NCI-H774 (cell line): ENCODE data around the gene OR2AJ1.
"Not testable (repeated sequence)": the region's sequence is repeated elsewhere in the genome, so short reads cannot be mapped to it uniquely, and the experiment has no call there.

ENCODE experiments used
- DNase-seq: peaks from one replicate; lab custom pipeline; 2025; lab: John Stamatoyannopoulos, UW

The OR2AJ1 gene, protein sequence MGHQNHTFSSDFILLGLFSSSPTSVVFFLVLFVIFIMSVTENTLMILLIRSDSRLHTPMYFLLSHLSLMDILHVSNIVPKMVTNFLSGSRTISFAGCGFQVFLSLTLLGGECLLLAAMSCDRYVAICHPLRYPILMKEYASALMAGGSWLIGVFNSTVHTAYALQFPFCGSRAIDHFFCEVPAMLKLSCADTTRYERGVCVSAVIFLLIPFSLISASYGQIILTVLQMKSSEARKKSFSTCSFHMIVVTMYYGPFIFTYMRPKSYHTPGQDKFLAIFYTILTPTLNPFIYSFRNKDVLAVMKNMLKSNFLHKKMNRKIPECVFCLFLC

DNA sequence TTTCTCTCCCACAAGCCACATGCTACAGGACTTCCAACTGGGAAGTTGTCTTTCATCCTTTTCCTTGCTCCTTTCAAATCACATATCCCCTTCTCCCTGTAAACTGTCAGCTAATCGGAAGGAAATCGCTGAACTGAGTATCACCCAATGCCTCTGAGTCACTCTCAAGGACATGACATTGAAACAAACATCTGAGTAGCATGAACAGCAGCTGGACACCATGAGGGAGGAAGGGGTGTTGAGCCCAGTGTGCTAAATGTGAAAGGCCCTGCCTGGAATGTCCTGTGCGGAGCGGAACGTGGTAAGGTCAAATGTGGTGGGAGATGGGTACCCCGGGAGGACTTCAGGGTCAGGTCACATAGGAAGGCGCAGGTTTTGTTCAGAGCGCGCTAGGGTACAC is at the start of gene OR2AJ1:
OR2AJ1 (plus strand) TSS at position 22 of the 400 bp plus-strand sequence. CDS start 8,880 bp downstream, outside the sequence.
- no peak for DNase-seq

DNA sequence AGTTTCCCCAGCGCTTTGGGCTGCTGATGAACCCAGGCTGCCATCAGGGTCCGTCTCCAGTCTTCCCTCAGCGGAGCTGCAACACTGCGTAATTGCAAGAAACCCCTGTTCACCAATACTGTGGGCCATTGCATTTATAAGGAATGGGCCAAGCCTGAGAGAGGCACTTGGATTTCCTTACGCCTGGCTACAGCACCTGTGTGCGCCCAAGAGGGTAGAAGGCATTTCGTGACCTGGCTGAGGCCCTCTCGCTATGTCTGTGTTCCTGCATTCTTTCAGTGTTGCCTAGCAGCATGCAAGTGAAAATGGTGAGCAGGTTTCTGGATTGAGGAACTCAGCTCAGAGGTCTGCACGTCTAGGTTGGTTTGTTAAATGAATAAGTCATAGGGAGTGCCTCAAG is 41.3 kb upstream of the OR2AJ1 start:
- no peak for DNase-seq

DNA sequence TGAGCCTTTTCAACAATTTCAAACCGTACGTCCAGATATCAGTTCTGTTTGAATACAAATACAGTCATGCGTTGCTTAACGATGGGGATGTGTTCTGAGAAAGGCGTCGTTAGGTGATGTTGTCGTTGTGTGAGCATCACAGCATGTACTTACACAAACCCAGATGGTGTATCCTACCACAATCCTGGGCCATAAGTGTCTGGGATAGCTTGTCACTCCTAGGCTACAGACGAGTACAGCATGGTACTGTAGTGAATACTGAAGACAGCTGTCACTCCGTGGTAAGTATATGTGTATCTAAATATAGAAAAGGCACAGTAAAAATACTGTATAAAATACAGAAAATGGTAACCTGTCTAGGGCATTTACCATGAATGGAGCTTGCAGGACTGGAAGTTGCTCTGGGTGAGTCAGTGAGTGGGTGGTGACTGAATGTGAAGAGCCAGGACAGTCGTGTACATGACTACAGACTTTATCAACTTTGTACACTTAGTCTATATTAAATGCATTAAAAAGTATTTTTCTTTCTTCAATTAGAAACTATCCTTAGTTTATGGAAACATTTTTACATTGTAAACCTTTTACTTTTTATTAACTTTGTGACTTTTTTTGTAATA is 39.8 kb upstream of the OR2AJ1 start:
- DNase-seq, result no peak

DNA sequence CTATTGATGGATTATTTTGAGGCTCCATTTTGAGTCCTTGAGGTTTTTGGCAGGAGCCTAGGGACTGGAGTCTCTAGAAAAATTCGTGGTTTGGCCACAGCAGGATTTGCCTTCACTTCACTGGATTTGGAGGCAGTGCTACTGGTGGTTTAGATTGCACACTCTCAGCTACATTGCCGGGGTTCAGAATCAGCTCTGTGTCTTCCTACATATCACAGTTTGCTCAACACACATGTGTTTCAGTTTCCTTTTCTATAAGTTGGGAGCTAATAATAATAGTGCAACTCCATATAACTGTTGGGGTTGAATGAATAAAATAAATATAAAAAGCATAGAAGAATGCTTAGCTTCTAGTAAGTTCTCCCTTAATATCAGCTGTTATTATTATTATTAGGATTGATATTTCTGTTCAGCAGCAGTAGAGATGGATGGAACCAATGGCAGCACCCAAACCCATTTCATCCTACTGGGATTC is 29.5 kb upstream of the OR2AJ1 start, which contains the start of gene OR2W3:
OR2W3 (plus strand) TSS at position 425 of the 475 bp plus-strand sequence; CDS start at position 425, 0 bp downstream.
- no peak for DNase-seq

DNA sequence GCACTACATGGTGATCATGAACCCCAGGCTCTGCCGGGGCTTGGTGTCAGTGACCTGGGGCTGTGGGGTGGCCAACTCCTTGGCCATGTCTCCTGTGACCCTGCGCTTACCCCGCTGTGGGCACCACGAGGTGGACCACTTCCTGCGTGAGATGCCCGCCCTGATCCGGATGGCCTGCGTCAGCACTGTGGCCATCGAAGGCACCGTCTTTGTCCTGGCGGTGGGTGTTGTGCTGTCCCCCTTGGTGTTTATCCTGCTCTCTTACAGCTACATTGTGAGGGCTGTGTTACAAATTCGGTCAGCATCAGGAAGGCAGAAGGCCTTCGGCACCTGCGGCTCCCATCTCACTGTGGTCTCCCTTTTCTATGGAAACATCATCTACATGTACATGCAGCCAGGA is 28.7 kb upstream of the OR2AJ1 start:
- DNase-seq, result no peak

DNA sequence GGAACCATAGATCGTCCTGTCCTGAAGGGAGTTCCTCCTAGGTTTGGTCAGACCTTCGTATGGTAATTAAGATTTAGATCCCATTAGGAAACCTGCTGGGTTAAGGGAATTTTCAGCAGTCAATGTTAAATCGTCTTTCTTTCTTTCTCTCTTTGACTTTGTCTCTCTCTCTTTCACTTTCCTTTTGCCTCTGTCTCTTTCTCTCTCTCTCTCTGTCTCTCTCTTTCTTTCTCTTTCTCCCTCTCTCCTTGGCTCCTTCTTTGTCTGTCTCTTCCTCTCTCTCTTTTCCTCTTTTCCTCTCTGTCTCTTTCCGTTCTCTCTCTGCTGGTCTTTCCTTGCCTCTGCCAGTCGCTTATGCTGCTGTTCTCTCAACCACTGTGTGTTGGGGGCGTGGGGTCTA is 20.6 kb upstream of the OR2AJ1 start:
- no peak for DNase-seq

DNA sequence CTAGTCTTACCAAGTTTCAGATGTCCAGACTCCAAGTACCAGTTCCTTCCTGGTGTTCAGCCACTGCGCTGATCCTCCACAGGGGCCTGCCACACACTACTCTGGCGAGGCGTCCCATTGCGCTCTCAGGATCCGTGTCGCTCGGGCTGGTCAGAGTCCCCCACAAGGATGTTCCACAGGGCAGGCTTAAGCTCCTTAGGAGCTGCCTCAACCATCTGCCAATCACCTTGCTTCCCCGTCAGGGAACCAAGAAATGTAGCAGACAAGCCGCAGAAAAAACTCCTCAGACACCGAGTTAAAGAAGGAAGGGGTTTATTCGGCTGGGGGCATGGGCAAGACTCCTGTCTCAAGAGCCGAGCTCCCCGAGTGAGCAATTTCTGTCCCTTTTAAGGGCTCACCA is 19.5 kb upstream of the OR2AJ1 start:
- DNase-seq, result no peak

DNA sequence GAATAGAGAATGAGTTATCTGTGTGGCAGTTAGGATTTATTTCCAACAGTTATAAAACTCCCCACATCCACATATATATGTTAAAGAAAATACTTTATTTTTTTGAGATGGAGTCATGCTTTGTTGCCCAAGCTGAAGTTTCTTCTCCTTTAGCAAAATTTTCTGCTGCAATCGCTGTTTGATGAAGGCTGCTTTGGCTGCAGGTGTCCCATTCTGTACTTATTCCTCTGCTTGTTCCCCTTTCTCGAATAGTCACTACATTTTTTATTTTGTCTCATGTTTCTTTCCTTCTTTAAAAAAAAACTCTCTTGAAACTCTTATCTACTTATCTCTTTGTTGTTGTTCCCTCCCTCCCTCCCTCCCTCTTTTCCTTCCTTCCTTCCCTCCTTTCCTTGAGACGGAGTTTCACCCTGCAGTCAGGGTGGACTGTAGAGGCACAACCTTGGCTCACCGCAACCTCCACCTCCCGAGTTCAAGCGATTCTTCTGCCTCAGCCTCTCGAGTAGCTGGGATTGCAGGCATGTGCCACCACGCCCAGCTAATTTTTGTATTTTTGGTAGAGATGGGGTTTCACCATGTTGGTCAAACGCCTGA is 18.7 kb upstream of the OR2AJ1 start:
- DNase-seq, result no peak

DNA sequence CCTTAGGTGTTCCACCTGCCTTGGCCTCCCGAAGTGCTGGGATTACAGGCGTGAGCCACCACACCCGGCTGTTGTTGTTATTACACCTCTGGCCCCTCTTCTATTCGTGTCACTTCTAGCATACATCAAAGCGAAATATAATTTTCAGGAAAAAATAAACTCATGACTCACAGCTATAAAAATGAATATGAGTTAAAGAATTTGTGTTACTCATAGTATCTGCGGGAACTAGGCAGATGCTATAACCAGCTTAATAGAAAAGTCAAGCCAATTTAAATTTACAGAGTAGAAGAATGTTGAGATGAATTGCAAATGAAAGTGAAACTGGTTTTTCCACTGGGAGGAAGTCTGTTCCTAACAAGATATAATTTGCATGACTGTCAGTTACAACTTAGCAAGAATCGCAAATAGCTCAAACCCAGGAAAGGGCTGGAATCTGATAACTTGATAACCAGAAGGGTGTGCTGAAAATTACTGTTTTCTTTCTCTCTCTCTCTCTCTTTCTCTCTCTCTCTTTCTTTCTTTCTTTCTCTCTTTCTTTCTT is 18.1 kb upstream of the OR2AJ1 start:
- DNase-seq, result no peak

DNA sequence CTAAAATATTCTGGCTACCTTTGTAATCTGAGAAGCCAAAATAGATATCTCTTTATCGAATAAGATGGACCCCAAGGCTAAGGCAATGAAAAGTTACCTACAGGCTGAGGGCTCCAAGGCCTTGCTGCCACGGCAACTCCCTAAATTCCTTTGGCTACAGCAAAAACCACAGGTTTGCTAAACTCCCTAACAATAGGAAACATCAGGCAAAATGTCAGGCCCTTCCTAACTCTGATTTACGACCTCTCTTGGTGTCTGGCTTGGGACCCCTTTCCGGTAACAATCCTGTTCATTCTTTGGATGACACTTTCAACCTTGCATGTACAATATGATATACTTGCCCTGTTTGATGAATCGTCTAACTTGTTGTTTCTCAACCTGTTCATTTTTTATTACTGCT is 15.9 kb upstream of the OR2AJ1 start:
- DNase-seq, result no peak

DNA sequence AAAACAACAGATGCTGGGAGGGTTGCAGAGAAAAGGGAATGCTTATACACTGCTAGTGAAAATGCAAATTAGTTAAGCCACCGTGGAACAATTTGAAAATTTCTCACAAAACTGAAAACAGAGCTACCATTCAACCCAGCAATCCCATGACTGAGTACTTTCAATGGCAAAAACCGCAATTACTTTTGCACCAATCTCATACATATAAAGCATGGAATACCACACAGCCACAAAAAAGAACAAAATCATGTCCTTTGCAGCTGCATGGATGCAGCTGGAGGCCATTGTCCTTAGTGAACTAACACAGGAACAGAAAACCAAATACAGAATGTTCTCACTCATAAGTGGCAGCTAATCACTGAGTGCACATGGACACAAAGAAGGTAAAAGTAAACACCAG is 10.9 kb upstream of the OR2AJ1 start:
- no peak for DNase-seq

DNA sequence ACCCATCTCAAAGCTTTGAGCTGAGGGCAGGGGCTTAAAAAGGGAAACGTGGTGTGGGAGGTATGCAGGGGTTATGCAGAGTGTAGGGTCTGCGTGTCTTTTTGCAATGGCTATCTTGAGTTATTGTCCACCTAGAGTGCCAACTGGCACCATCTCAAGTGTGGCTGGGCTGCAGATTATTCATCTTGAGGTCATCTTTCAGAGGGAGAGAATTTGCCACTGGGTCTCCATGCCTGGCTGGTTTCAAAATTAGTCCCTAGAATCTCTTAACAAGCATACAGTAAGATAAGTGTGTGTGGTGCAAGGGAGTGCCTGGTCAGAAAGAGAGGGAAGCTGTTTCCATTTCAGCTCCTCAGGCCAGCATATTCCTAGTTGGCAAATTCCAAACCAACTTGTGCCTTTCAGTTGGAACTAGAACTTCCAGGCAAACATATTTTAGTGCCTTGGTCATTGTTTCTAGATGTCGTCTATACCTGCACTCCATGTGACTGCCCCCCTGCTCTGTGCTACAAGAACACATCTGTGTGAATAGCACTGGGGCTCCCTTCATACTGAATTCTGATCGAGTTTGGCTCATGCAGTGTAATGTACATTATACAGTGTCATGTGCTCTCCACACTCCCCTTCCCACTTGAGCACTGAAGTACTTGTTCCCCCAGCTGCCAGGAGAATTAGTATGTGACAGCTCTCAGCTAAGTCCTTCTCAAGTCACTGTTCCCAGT is 9.6 kb upstream of the OR2AJ1 start:
- no peak for DNase-seq

DNA sequence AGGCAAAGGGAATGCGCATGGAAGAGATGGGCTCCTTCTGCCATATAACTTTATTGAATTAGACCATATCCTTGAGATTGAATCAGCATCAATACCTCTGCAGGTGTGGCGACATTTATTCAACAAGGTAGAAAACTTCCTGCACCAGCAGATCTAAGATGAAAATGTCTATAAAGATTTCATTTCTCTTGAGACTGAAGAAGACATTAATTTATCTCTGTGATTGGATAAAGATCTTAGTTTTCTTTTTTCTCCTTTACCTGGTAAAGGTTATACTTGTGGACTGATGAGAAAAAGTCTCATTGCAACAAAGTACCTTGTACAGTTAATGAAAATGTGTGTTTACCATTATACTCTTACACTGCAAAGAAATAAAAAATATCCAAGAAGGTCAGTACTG is 4.7 kb upstream of the OR2AJ1 start, which contains the start of gene OR2T8:
OR2T8 (plus strand) TSS at position 301 of the 400 bp plus-strand sequence. CDS start 766 bp downstream, outside the sequence.
- DNase-seq, result no peak

DNA sequence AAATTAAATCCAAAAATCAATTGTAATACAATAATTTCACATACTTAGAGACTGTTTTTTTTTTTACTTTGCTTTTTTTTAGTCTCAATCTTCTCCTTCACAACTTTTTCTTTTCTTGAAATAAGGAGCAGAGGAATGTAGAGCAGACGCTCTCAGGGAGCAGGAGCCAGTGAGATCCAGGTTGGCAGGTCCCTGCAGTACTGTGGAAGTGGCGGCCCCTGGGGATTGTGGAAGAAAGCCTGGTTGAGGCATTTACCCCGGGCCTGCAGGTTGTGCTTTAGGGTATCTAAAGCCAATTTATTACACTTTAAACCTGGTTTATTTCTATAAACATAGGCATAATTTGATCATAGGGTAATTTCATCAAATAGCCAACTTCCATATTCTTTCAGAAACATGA is 748 bp upstream of the OR2AJ1 start:
- DNase-seq, result no peak

DNA sequence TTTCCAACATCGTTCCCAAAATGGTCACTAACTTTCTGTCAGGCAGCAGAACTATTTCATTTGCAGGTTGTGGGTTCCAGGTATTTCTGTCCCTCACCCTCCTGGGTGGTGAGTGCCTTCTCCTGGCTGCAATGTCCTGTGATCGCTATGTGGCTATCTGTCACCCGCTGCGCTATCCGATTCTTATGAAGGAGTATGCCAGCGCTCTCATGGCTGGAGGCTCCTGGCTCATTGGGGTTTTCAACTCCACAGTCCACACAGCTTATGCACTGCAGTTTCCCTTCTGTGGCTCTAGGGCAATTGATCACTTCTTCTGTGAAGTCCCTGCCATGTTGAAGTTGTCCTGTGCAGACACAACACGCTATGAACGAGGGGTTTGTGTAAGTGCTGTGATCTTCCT is 9.3 kb downstream of the OR2AJ1 start:
- DNase-seq, result no peak

DNA sequence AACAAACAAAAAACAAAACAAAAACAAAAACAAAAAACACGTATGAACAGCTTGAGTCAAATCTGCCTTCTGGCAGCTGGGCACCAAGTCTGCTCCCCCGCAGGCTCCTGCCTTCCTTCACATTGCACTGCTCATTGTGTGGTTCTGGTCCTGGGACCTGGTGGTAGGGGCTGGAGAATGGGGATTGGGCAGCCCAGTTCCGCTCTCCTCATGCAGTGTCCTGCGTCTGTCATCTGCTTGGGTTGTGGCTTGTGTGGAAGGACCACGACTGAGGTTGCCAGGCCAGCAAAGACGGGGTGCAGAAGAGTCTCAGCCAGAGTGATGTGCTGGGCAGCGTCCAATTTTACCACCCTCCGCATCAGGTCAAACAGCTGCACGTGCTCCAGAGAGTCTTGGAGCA is 11.1 kb downstream of the OR2AJ1 start:
- DNase-seq, result no peak

DNA sequence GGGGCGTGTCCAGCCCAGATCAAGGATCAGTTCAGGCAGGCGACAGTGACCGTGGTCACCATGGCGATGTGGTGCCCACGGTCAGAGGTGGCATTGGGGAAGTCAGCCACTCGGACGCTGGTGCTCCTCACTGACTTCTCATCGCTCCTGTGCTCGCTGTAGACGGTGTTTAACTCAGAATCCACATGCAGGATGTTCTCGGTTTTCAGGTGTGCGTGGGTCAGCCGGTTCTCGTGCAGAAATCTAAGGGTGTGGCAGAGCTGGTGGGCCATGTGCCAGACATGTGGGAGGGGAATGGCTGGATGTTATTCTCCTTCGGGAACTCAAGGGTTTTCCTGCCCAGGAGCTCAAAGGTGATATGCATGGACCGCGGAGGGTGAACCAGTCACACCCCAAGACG is 11.7 kb downstream of the OR2AJ1 start:
- DNase-seq, result no peak

DNA sequence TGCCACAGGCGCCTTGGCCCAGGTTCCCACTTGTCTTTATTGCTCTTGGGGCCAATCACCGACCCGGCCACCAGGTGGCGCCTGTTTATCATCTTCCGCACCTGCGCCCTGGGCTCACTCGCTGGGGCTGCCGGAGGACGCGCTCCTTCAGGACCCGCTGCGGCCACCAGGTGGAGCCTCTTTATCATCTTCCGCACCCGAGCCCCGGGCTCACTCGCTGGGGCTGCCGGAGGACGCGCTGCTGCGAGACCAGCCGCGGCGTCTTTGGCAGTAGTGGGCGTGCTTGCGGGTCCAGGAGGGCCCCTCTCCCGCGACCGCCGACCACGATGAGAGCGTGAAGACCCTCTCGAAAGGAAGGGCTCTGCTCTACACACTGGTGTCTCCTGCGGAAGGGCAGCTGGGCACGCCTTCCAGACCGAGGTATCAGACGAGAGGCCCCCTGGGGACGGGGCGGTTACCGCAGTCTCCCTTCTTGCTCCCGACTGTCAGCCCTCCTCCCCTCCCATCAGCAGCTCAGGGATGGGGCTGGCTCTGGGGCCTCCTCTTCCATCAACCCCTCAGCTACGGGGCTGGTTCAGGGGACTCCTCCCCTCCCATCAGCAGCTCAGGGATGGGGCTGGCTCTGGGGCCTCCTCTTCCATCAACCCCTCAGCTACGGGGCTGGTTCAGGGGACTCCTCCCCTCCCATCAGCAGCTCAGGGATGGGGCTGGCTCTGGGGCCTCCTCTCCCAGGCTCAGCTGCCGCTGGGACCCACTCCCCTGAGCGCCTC is 12.5 kb downstream of the OR2AJ1 start:
- DNase-seq, result not testable (repeated sequence)

DNA sequence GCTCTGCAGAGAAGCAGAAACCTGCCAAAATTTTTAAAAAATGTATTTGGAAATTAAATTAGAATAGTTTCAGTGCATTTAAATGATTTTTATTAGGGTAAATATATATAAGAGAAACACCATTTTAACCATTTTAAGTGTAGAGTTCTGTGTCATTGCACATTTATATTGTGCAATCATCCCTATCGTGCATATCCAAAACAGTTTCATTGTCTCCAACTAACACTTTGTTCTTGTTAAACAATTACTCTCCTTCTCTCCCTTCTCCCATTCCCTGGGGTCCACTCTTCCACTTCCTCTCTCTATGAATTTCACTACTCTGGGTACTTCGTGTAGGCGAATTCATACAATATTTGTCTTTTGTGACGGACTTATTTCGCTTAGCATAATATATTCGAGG is 17.9 kb downstream of the OR2AJ1 start:
- no peak for DNase-seq

DNA sequence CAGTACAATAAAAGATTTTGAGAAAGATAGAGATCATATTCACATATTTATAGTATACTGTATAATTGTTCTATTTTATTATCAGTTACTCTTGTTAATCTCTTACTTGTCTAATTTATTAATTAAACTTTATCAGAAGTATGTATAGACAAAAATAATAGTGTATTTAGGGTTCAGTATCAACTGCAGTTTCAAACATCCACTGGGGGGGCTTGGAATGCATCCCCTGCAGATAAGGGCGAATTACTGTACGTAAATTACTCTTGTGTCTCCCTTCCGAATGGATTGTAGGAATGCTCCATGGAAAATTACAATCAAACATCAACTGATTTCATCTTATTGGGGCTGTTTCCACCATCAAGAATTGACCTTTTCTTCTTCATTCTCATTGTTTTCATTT is 23.9 kb downstream of the OR2AJ1 start, which contains the start of gene OR2L8:
OR2L8 (plus strand) TSS at position 301 of the 400 bp plus-strand sequence; CDS start at position 301, 0 bp downstream.
- no peak for DNase-seq

DNA sequence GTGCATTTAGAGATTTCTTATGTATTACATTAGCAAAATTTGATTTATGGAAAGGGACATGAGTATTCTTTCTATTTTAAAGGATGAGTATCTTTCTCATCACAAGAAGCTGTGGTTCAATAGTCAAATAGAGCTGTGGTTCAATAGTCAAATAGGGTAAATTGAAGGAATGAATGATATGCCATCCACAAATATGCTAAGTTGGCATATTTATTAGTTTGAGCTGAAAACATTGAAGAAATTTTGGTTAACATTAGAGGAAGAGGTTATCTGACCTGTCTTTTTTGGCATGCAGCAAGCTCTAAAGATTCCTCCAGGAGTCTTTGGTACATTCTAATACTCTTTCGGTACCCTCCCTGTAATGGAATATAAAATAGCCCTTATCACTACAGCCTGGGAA is 28.7 kb downstream of the OR2AJ1 start:
- DNase-seq, result no peak
